GM12878 (cell line): ENCODE data around the gene LMOD1. TPM values are rescaled to one million over a fixed set of nuclear protein-coding genes. Genes with fewer than 3 reads are reported as not detected.

Source experiments
- CBX5 ChIP-seq: sonication (generic); IDR thresholded peaks from 2 replicates; pipeline ENCODE4 v1.6.1; 2016; ENCODE audit warnings: low read depth, moderate library complexity, mild to moderate bottlenecking, inconsistent platforms
- CREB1 ChIP-seq: IDR thresholded peaks from 2 replicates; pipeline ENCODE4 v1.6.1; 2012; ENCODE audit warnings: low read depth, mild to moderate bottlenecking, inconsistent platforms
- MEF2B ChIP-seq: fragments of 450-650 bp; IDR thresholded peaks from 2 replicates; pipeline ENCODE4 v1.6.1; 2018; ENCODE audit warnings: mild to moderate bottlenecking, moderate library complexity; ENCODE audit not compliant: partially characterized antibody, poor library complexity, severe bottlenecking
- MTA2 ChIP-seq: fragments of 450-650 bp; IDR thresholded peaks from 2 replicates; pipeline ENCODE4 v1.6.1; 2016; ENCODE audit warnings: low read depth, mild to moderate bottlenecking, moderate library complexity
- MTA3 ChIP-seq: IDR thresholded peaks from 2 replicates; pipeline ENCODE4 v1.6.1; 2012; ENCODE audit warnings: low read length, inconsistent platforms, borderline replicate concordance
- MYC ChIP-seq: IDR thresholded peaks from 2 replicates; pipeline ENCODE4 v1.6.1; 2011; ENCODE audit warnings: mild to moderate bottlenecking, low read length, moderate library complexity, inconsistent platforms; ENCODE audit not compliant: insufficient read depth, insufficient replicate concordance, insufficient read length, severe bottlenecking
- PML ChIP-seq: IDR thresholded peaks from 2 replicates; pipeline ENCODE4 v1.6.1; 2012; ENCODE audit warnings: low read length, inconsistent platforms
- polyA plus RNA-seq, 11 experiments: library from polyadenylated mRNA; depleted of rRNA in 4 of 11; unstranded in 6 of 11; stranded (reverse) in 5 of 11; fragments of >200 nt; fragmentation: Nextera tagmentation in 4 of 11; fragmentation: Illumina TruSeq in 1 of 11; extraction: Ambion mirVana in 4 of 11; extraction: Trizol in 1 of 11; gene quantifications; 1 replicate in 1 of 11; 2 replicates in 10 of 11; pipeline versions ENCODE4 v1.2.1 to v1.2.3, GENCODE V29; 2011 to 2016; ENCODE audit warnings: inconsistent platforms in 2 of 11, missing spikeins in 2 of 11, low read depth in 1 of 11
- total RNA-seq, 4 experiments: library from RNA; depleted of rRNA in 3 of 4; stranded (reverse); fragments of >200 nt in 3 of 4; fragmentation: Illumina TruSeq in 1 of 4; extraction: Trizol in 1 of 4; gene quantifications; 2 replicates each; pipeline versions ENCODE4 v1.2.1 to v1.2.3, GENCODE V29; 2013 to 2021
- TF ChIP-seq, protein P1 (sequence below): IDR thresholded peaks from 2 replicates; pipeline ENCODE4 v1.6.1; 2012; ENCODE audit warnings: mild to moderate bottlenecking, low read depth, low read length
- TF ChIP-seq, protein P2 (sequence below): fragments of 450-650 bp; IDR thresholded peaks from 2 replicates; pipeline ENCODE4 v1.6.1; 2017; ENCODE audit warnings: mild to moderate bottlenecking, moderate library complexity

The LMOD1 gene
- total and polyA plus RNA-seq, 10 of the 15 experiments (the other 5 are each of a cell fraction or from before 2014, with no cell fraction given) = 0.15 TPM; not detected in 9

DNA sequence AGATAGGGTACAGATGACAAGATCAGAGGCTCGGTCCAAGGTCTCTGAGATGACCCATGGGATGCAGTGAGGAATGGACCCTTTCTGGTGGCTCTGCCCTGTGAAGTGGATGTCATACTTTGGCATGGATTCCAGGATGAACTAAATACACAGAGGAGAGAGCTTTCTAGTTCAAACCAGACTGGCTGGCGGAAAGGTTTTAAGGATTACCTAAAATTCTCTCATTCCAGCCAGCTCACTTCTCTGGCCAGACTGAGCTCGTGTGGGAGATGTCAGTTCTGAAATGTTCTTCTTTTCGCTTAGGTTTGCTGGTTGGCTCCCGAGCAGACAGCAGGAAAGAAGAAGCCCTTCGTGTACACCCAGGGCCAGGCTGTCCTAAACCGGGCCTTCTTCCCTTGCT, 42.3 kb upstream of the LMOD1 start (continued):
- TF ChIP-seq MTA2 (no peak), MTA3 (no peak), CBX5 (no peak), MYC (no peak), CREB1 (no peak), PML (no peak), MEF2B (no peak)
- TF ChIP-seq, protein P1, sequence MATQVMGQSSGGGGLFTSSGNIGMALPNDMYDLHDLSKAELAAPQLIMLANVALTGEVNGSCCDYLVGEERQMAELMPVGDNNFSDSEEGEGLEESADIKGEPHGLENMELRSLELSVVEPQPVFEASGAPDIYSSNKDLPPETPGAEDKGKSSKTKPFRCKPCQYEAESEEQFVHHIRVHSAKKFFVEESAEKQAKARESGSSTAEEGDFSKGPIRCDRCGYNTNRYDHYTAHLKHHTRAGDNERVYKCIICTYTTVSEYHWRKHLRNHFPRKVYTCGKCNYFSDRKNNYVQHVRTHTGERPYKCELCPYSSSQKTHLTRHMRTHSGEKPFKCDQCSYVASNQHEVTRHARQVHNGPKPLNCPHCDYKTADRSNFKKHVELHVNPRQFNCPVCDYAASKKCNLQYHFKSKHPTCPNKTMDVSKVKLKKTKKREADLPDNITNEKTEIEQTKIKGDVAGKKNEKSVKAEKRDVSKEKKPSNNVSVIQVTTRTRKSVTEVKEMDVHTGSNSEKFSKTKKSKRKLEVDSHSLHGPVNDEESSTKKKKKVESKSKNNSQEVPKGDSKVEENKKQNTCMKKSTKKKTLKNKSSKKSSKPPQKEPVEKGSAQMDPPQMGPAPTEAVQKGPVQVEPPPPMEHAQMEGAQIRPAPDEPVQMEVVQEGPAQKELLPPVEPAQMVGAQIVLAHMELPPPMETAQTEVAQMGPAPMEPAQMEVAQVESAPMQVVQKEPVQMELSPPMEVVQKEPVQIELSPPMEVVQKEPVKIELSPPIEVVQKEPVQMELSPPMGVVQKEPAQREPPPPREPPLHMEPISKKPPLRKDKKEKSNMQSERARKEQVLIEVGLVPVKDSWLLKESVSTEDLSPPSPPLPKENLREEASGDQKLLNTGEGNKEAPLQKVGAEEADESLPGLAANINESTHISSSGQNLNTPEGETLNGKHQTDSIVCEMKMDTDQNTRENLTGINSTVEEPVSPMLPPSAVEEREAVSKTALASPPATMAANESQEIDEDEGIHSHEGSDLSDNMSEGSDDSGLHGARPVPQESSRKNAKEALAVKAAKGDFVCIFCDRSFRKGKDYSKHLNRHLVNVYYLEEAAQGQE = no peak
- TF ChIP-seq, protein P2, sequence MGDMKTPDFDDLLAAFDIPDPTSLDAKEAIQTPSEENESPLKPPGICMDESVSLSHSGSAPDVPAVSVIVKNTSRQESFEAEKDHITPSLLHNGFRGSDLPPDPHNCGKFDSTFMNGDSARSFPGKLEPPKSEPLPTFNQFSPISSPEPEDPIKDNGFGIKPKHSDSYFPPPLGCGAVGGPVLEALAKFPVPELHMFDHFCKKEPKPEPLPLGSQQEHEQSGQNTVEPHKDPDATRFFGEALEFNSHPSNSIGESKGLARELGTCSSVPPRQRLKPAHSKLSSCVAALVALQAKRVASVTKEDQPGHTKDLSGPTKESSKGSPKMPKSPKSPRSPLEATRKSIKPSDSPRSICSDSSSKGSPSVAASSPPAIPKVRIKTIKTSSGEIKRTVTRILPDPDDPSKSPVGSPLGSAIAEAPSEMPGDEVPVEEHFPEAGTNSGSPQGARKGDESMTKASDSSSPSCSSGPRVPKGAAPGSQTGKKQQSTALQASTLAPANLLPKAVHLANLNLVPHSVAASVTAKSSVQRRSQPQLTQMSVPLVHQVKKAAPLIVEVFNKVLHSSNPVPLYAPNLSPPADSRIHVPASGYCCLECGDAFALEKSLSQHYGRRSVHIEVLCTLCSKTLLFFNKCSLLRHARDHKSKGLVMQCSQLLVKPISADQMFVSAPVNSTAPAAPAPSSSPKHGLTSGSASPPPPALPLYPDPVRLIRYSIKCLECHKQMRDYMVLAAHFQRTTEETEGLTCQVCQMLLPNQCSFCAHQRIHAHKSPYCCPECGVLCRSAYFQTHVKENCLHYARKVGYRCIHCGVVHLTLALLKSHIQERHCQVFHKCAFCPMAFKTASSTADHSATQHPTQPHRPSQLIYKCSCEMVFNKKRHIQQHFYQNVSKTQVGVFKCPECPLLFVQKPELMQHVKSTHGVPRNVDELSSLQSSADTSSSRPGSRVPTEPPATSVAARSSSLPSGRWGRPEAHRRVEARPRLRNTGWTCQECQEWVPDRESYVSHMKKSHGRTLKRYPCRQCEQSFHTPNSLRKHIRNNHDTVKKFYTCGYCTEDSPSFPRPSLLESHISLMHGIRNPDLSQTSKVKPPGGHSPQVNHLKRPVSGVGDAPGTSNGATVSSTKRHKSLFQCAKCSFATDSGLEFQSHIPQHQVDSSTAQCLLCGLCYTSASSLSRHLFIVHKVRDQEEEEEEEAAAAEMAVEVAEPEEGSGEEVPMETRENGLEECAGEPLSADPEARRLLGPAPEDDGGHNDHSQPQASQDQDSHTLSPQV = no peak
